ENCODE measurements around the gene ALOXE3. TPM values are rescaled to one million over a fixed set of nuclear protein-coding genes. Genes with fewer than 3 reads are reported as not detected.

ALOXE3 gene
- total RNA-seq, 4 donors from 2014 or later = not detected

DNA sequence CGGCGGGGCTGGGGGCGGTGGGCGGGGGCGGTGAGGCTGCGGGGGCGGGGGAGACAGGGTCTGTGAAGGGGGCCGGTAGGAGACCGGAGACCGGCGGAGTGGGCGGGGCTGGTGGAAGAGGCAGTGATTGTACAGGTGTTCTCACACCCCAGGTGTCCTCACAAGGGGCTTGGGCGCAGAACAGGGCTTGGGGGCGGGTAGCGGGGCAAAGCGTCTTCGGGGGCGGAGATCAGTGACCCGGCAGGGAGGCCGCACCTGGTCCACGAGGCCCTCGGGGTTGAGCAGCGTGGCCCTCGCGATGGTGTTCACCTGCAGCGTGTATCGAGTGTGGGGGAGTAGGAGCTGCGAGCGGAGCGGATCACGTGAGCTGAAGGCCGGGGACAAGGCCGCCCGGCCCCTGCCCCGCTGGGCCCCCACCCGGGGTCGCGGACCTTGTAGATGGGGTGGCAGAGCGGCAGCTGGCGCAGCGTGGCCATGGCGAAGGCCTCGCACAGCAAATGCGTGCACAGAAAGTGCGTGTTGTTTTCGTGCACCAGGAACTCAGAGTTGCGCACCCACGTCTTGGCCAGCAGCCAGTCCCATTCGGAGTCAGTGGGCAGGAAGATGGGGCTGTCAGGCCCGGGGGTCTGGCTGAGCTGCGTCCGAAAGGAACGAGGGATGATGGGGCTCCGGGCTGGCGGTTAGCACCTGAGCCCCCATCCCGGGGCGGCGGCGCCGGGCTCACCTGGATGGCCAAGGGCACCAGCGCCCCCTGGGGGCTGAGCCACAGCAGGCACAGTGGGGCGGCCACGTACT, 8.5 kb downstream of the ALOXE3 start:
- TF ChIP-seq, protein P1, sequence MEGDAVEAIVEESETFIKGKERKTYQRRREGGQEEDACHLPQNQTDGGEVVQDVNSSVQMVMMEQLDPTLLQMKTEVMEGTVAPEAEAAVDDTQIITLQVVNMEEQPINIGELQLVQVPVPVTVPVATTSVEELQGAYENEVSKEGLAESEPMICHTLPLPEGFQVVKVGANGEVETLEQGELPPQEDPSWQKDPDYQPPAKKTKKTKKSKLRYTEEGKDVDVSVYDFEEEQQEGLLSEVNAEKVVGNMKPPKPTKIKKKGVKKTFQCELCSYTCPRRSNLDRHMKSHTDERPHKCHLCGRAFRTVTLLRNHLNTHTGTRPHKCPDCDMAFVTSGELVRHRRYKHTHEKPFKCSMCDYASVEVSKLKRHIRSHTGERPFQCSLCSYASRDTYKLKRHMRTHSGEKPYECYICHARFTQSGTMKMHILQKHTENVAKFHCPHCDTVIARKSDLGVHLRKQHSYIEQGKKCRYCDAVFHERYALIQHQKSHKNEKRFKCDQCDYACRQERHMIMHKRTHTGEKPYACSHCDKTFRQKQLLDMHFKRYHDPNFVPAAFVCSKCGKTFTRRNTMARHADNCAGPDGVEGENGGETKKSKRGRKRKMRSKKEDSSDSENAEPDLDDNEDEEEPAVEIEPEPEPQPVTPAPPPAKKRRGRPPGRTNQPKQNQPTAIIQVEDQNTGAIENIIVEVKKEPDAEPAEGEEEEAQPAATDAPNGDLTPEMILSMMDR (IDR thresholded peaks at IDR 0.05; ENCODE audit: low read depth) = no peak

DNA sequence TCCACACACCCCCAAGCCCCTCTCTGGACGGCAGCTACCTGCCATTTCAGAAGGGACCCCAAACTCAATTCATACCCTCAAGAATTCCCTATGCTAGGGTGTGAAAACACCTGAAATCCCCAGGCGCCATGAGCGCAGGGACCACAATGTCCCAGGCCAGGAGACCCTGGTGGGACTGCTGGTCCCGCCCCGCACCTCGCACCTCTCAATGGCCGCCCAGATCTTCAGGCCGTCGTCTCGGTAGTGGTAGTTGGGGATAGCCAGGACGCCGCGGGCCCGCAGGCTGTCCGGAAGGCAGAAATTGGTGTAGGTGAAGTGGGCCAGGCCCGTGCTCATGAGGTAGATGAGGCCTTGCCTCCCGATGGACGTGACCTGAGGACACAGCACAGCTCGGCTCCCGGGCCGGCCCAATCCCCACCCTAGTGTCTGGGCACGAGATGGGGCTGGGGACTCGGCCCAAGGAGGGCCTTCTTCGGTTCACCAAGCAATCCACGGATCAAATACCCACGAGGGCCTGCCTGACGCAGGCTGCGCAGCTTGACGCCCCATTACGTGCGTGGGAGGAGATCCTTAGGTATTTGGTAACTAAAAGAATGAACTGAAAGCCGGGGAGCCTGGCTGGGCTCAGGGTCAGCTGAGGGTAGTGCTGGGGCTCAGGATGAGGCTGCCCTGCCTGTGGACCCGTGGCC, 9.2 kb downstream of the ALOXE3 start:
- TF ChIP-seq, protein P1 (IDR thresholded peaks at IDR 0.05; ENCODE audit: low read depth) = no peak

GRCh38 chr17:8105957-8106398, 12.3 kb downstream of the ALOXE3 start:
- TF ChIP-seq, protein P1 (IDR thresholded peaks at IDR 0.05; ENCODE audit: low read depth) = no peak

DNA sequence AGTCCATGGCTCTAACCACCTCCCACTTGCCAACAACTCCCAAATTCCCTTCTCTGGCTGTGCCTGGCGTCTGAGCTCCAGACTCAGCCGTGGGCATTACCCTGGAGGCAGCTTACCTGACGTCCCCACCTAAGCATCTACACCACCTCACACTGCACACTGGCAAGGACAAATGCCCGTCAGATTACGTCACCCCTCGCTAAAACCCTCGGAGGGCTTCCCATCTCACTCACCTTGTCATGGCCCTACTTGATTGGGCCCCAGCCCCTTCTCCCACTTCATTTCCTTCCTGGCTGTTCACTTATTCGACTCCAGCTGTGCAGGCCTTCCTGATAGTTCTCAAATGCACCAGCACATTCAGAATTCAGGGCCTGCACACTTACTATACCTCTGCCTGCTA, 13.4 kb downstream of the ALOXE3 start:
- TF ChIP-seq, protein P1 (IDR thresholded peaks at IDR 0.05; ENCODE audit: low read depth) = no peak

GRCh38 chr17:8103549-8103948, 14.8 kb downstream of the ALOXE3 start:
- TF ChIP-seq, protein P1 (IDR thresholded peaks at IDR 0.05; ENCODE audit: low read depth) = no peak

- TF ChIP-seq, protein P1 (IDR thresholded peaks at IDR 0.05; ENCODE audit: low read depth) = no peak
These were observed 16.6 kb downstream of the ALOXE3 start for GRCh38 chr17:8101721-8102120.

- TF ChIP-seq, protein P1 (IDR thresholded peaks at IDR 0.05; ENCODE audit: low read depth) = no peak
These were observed 17.6 kb downstream of the ALOXE3 start for GRCh38 chr17:8100763-8101162.
